ENCODE results near the gene GPR18. TPM values are rescaled to one million over a fixed set of nuclear protein-coding genes. Genes with fewer than 3 reads are reported as not detected.

GPR18 gene
- total and polyA plus RNA-seq, 9 of the 15 experiments (the other 6 are each of a cell fraction or from before 2014, with no cell fraction given): 0.75 TPM; not detected in 8

GRCh38 chr13:99290894-99291293 lies 32.7 kb upstream of the GPR18 start (continued):
- TF ChIP-seq, protein P1, sequence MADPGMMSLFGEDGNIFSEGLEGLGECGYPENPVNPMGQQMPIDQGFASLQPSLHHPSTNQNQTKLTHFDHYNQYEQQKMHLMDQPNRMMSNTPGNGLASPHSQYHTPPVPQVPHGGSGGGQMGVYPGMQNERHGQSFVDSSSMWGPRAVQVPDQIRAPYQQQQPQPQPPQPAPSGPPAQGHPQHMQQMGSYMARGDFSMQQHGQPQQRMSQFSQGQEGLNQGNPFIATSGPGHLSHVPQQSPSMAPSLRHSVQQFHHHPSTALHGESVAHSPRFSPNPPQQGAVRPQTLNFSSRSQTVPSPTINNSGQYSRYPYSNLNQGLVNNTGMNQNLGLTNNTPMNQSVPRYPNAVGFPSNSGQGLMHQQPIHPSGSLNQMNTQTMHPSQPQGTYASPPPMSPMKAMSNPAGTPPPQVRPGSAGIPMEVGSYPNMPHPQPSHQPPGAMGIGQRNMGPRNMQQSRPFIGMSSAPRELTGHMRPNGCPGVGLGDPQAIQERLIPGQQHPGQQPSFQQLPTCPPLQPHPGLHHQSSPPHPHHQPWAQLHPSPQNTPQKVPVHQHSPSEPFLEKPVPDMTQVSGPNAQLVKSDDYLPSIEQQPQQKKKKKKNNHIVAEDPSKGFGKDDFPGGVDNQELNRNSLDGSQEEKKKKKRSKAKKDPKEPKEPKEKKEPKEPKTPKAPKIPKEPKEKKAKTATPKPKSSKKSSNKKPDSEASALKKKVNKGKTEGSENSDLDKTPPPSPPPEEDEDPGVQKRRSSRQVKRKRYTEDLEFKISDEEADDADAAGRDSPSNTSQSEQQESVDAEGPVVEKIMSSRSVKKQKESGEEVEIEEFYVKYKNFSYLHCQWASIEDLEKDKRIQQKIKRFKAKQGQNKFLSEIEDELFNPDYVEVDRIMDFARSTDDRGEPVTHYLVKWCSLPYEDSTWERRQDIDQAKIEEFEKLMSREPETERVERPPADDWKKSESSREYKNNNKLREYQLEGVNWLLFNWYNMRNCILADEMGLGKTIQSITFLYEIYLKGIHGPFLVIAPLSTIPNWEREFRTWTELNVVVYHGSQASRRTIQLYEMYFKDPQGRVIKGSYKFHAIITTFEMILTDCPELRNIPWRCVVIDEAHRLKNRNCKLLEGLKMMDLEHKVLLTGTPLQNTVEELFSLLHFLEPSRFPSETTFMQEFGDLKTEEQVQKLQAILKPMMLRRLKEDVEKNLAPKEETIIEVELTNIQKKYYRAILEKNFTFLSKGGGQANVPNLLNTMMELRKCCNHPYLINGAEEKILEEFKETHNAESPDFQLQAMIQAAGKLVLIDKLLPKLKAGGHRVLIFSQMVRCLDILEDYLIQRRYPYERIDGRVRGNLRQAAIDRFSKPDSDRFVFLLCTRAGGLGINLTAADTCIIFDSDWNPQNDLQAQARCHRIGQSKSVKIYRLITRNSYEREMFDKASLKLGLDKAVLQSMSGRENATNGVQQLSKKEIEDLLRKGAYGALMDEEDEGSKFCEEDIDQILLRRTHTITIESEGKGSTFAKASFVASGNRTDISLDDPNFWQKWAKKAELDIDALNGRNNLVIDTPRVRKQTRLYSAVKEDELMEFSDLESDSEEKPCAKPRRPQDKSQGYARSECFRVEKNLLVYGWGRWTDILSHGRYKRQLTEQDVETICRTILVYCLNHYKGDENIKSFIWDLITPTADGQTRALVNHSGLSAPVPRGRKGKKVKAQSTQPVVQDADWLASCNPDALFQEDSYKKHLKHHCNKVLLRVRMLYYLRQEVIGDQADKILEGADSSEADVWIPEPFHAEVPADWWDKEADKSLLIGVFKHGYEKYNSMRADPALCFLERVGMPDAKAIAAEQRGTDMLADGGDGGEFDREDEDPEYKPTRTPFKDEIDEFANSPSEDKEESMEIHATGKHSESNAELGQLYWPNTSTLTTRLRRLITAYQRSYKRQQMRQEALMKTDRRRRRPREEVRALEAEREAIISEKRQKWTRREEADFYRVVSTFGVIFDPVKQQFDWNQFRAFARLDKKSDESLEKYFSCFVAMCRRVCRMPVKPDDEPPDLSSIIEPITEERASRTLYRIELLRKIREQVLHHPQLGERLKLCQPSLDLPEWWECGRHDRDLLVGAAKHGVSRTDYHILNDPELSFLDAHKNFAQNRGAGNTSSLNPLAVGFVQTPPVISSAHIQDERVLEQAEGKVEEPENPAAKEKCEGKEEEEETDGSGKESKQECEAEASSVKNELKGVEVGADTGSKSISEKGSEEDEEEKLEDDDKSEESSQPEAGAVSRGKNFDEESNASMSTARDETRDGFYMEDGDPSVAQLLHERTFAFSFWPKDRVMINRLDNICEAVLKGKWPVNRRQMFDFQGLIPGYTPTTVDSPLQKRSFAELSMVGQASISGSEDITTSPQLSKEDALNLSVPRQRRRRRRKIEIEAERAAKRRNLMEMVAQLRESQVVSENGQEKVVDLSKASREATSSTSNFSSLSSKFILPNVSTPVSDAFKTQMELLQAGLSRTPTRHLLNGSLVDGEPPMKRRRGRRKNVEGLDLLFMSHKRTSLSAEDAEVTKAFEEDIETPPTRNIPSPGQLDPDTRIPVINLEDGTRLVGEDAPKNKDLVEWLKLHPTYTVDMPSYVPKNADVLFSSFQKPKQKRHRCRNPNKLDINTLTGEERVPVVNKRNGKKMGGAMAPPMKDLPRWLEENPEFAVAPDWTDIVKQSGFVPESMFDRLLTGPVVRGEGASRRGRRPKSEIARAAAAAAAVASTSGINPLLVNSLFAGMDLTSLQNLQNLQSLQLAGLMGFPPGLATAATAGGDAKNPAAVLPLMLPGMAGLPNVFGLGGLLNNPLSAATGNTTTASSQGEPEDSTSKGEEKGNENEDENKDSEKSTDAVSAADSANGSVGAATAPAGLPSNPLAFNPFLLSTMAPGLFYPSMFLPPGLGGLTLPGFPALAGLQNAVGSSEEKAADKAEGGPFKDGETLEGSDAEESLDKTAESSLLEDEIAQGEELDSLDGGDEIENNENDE (IDR thresholded peaks at IDR 0.05; ENCODE audit: low read depth, low read length): no peak
- TF ChIP-seq ZBTB40 (IDR thresholded peaks at IDR 0.05): no peak
- no peak for TF ChIP-seq ZBTB40 (CRISPR knock-in tag; IDR thresholded peaks at IDR 0.05)
